Islet precursor cell (in vitro differentiated cells): ENCODE results near the gene MFN2.

Experiments used
- DNase-seq: peaks from one replicate; pipeline ENCODE4 v3.0.0-alpha.2; 2018

Gene MFN2

DNA sequence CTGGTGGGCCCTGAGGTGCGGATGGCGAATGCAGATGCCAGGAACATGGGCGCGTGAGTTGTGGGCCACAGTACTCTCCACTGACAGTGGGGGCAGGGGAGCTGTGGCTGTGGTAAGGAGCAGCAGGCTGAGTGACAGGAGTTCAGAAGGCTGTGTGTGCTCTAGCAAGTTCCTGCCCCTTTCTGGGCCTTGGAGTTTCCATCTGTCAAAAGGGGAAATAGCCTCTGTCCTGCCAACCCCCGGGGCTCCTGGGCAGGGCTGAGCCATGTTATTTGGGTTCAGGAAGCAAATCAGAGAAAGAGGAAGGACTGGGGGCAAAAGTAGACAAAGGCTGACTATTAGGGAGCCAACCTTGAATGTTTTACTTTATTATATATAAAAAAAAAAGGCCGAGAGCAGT lies 19.5 kb upstream of the MFN2 start:
- no peak for DNase-seq

DNA sequence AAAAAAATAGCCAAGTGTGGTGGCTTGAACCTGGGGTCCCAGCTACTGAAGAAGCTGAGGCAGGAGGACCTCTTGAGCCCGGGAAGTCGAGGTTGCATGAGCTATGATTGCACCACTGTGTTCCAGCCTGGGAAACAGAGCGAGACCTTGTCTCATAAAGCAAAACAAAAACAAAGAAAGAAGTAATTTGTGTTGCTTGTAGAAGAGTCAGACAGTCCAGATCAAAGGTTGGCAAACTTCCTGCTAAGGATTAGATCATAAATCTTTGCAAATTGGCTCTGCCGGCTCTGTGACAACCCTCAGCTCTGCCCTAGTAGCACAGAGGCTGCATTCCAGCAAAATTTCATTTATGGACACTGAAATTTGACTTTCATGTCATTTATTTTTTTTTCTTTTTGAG lies 19.0 kb upstream of the MFN2 start:
- DNase-seq: no peak

DNA sequence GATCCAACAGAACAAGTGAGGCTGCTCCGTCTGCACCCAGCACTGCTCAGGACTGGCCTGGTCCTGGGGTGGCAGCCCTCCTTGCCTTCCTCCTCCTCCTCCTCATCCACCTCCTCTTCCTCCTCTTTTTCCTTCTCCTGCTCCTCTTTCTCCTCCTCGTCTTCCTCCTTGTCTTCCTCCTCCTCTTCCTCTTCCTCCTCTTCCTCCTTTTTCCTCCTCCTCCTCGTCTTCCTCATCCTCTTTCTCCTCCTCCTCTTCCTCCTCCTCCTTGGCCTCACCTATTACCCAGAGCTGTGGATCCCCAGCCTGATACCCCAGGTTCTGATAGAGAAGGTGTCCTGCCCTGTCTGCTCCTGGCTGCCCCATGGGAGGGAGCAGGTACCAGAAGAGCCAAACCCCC lies 16.6 kb upstream of the MFN2 start:
- no peak for DNase-seq

DNA sequence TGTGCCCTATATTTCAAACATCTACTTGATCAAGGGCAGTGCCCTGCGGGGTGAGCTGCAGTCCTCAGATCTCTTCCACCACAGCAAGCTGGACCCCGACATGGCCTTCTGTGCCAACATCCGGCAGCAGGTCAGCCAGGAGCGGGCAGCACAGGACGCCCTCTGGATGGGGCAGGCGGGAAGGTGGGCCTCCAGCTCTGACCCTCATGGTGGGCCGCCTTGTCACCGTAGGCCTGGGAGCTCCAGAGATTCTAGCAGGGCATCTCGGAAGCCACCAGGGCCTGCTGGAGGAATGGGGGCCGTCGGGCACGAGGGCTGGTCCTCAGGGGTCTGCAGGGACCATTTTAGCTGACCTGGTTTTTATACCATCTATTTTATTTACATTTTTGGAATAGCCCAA lies 15.6 kb upstream of the MFN2 start:
- DNase-seq: no peak

DNA sequence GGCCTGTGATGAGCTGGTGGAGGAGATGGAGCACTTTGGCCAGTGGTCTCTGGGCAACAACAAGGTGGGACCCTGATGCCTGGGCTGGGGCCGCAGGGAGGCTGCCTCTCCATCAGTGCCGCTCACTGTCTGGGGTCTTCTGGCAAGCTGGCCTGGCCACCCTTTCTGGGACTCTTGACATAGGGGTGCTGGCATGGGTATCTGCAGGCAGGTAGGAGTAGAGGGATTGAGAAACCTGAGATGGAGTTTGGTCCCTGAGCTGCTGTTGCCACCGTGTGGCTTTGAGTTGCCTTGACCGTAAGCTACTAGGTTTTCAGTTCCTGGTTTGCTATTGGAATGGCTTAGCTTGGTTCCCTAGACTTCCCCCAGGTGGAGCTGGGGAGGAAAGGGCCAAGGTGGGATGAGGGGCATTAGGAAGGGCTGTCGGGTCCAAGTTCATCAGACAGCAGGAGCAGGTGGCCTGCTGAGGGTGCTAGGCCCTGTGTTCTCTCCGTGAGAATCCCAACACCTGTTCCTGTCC lies 13.2 kb upstream of the MFN2 start:
- peak; percentile 85 for DNase-seq

DNA sequence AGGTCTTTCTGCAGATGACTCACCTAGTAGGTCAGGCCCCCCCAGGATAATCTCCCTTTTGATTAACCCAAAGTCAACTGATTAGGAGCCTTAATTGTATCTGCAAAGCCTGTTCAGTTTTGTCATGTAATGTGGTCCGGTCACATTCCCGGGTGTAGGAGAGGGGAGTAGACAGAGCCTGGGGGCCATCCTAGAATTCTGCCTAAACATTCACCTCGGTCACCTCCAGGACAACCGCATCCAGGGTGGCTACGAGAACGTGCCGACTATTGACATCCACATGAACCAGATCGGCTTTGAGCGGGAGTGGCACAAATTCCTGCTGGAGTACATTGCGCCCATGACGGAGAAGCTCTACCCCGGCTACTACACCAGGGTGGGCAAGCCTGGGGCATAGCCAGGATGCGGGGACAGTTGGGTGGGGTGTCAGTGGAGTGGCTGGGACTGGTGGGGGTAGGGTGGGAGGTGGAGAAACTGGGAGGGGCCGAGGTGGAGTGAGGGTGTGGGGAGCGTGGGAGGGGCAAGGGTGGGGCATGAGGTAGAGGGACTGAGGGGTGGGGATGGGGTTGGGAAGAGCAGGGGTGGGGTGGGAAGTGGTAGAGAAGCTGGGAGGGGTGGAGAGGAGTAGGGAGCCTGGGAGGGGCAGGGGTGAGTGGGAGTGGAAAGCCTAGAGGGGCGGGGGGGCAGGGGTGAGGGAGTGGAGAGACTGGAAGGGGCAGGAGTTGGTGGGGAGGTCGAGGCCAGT lies 9.6 kb upstream of the MFN2 start:
- peak; percentile 67 for DNase-seq

DNA sequence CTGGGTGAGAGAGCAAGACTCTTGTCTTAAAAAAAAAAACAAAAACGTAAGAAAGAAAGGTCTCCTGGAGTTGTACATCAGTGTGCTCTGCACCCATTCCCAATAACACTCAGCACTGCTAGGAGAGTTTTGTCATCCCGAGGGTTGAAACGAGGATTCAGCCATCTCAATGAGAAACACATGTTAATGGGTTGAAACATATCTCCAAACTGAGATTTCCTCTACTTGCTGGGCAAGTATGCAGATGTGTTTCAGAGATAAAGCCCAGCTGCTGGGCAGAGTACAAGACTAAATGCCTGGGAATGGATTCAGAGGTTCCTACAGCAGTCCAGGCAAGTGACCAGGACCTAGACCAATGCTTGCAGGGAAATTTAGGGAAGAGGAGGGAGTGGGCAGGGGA lies 2.6 kb upstream of the MFN2 start:
- DNase-seq: no peak

DNA sequence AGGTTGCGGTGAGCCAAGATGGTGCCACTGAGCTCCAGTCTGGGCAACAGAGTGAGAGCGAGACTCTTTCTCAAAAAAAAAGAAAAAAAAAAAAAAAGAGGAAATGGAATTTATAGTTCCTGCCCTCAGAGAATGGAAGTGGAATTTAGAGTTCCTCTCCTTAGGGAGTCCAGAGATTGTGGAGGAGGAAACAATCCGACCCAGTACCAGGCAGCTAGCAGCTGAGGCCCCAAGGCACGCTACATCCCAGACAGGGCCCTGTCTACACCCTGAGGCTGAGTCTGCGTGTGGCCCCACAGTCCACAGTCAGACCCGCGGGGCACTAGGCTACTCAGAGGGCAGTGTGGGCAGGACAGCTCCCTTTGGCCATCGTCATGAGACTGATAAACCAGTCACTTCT lies 1.9 kb upstream of the MFN2 start:
- DNase-seq: no peak

DNA sequence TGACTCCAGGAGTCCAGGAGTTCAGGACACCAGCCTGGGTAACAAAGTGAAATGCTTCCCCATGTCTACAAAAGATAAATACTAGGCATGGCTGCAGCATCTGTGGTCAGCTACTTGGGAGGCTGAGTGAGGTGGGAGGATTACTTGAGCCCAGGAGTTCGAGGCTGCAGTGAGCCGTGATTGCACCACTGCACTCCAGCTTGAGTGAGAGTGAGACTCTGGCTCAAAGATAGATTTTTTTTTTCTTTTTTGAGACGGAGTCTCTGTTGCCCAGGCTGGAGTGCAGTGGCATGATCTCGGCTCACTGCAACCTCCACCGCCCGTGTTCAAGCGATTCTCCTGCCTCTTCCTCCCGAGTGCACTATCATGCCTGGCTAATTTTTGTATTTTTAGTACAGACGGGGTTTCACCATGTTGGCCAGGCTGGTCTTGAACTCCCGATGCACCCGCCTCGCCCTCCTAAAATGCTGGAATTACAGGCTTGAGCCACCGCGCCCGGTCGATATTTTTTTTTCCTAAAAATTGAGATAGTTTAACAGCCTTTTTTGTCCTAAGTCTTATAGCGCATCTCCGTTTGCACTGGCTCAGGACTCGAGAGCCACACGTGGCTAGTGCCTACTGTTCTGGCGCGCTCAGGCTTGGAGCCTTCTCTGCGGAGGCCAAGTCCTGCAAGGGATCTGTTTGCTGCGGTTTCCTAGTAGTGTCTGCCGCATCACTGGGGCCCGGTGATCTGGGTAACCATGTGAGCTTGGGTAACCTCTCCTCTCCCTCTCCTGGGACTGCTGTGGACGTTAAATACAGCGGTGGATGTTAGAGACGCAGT lies 1.0 kb upstream of the MFN2 start:
- DNase-seq: no peak

DNA sequence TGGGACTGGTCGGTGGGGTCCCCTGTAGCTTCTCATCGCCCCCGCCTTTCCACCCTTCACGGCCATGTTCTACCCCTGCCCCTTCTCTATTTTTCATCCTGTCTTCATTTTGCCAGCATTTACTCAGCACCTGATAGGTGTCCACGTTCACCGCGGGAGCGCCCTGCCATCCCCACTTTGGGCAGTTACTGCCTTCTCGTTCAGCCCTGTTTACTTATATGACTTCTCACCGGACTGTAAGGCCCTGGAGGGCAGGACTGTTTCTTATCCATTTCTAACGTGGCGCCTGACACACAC lies 380 bp downstream of the MFN2 start:
- no peak for DNase-seq

DNA sequence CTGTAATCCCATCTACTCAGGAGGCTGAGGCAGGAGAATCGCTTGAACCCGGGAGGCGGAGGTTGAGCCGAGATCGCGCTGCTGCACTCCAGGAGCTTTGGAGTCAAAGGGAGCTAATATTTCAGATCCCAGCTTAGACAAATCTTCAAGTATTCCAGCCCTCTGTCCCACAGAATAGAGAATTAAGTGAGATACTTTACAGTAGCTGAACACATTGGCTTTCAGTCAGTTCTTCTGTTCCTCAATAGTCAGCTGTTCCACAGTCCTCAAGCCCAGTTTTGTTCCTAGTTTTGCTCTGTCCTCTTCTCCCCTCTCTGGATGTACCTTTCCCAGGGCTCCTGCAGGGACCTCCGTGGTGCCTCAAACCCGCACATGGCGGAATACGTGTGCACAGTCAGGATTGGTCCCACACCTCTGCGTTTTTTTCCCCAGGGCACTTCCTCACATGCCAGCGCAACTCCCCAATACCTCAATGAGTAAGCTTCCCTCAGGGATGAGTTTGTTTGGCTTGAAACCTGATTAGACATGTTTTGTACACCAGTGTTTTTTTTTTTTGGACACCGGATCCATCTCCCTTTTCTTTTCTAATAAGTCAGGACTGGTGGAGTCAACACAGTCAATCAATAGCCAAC lies 1.2 kb downstream of the MFN2 start:
- DNase-seq: no peak

DNA sequence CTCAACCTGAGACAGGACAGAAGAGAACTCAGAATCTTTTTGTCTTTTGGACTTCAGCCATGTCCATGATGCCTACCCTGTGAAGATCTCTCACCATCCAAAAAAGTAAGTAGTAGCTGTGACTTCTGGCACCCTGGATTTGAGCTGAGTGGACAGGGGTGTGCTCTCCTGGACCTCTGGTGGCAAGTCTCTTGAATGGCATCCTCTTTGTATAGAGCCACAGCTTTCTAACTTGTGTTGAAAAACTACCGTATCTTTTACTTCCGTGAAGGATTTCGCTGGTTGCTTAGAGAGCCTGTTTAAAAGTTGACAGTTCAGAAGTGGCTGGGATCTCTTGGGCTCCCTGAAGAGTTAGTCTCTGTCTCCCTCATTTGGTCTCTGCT lies 1.8 kb downstream of the MFN2 start:
- no peak for DNase-seq

DNA sequence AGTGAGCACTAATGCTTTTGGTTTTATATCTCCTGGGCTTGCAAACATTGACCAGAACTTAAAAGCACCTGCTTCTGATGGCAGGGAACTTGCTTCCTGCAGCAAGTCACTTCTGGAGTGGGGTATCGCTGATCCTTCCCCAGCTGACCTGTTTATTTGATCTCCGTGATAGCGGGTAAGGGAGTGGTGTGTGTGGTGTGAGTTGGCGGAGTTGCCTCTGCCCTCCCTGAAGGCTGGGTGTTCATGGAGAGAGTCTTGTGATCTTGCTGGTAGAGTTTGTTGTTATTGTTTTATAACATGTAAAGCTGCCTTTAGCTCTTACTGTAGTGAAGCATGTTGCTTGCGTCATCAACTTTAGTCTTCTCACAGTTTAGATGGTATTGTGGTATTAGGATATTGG lies 3.9 kb downstream of the MFN2 start:
- DNase-seq: no peak

DNA sequence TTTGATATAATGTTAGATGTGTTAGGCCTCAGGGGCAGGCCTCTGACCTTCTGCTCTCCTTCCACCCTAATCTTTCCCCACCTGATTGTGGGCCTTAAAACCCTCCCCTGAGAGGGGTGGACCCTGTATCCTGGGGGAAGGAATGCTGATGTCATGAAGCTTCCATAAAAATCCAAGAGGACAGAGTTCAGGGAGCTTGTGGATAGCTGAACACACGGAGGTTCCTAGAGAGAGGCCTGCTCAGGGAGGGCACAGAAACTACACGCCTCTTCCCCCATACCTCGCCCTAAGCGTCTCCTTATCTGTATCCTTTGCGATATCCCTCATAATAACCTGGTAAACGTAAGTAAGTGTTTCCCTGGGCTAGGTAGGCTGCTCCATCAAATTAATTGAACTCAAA lies 4.3 kb downstream of the MFN2 start:
- no peak for DNase-seq

DNA sequence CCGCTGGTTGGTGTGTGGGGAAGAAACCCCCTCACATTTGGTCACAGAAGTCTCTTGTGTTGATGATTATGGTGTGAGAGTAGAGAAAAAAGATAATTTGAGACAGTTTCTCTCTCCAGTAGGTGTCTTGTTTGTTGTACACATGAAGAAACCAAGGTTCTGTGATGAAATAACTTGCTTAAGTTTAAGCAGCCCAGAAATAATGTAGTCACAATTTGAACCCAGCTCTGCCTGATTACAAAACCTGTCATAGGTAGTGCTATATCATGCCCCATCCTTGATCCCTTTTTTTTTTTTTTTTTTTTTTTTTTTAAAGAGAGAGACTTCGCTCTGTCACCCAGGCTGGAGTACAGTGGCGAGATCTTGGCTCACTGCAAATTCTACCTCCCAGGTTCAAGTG lies 4.9 kb downstream of the MFN2 start:
- no peak for DNase-seq

DNA sequence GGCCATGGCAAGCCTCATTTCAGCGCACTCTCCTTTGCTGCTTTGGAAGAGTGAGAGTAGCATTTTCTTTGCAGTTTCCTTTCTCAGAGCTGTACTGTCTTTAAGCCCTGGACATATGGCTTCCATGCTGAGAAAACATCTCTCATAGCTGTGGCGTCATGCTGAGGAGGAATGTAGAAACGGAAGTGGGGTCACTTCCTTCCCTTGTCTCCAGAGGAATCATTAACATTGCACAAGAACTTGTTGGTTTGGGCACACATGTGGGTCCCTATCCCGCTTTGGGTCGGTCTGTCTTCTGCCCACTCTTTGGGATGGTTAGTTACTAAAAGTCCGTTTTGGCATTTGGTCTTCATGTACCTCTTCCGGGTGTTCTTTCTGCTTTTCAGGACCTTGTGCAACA lies 5.6 kb downstream of the MFN2 start:
- no peak for DNase-seq

DNA sequence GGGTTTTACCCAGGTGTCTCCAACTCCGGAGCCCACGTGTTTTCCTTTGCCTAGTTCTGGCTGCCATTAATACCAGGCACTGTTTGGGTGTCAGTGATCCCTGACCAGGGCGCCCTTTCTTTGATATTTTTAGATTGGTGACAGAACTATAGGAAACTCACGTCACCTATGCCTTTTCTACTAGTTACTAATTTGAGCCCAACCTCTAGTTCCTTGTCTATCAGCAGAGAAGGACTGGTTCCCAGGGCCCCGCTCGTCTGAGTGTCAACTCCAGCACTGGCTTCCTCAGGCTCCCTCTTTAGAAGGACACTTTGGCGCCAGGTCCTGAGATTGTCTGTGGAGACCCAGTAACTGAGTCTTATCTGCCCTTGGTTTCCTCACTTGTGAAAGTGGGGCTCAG lies 9.4 kb downstream of the MFN2 start:
- DNase-seq: no peak

DNA sequence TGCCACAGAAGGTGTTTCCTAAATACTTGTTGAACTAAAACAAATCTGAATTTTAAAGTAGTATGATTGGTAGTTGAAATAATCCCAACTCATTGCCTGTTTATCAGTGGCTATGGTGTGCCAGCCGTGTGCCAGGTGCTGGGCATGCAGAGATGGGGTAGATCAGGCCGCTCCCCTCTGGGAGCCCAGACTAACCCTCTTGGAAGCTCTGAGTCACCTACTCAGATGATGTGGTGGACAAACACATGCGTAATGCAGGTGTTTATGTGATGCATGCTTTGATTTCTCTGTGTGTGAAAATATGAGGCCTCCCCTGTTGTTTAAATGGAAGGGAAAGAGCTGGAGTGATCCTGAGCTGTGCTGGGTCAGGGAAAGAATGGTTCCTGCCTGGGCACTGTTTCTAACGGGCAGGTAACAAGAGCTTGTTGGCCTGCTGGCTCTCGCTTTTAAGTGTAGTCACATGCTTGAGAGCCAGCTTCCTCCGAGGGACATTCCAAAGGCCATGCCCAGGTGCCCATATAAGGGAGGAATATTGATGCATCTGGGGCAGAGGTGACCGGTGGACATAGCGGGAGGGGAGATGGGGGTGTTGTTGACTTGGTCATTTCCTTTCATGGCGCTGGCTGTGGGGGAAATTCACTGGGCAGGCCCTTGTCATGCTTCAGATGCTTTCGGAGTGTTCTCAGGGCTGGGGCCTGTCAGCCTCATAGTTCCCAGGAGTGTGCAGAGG lies 10.2 kb downstream of the MFN2 start:
- DNase-seq: no peak

DNA sequence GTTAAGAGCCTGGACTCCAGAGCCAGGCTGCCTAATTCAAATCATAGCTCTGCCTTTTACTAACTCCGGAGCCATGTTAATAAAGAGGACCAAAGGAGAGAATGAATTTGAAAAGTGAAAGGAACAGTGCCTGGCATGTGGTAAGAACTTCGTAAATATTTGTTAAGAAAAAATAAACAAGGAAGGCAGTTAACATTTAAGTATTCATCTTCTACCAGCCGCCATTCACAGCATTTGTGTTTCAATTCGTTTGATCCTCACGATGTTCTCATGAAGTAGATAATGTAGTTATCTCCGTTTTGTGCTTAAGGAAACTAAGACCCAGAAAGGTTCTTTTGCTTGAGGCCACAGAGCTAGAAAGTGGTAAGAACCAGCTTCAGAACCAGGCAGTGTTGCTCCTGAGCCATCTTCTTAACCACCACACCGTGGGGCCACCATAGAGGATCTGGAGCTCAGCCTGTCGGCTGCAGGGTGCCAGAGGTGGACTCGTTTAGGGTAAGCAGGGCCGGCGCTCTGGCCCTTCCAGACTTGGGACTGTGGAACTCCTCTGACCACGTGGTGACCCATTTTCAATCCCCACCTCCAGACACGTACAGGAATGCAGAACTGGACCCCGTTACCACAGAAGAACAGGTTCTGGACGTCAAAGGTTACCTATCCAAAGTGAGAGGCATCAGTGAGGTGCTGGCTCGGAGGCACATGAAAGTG lies 11.9 kb downstream of the MFN2 start:
- no peak for DNase-seq

DNA sequence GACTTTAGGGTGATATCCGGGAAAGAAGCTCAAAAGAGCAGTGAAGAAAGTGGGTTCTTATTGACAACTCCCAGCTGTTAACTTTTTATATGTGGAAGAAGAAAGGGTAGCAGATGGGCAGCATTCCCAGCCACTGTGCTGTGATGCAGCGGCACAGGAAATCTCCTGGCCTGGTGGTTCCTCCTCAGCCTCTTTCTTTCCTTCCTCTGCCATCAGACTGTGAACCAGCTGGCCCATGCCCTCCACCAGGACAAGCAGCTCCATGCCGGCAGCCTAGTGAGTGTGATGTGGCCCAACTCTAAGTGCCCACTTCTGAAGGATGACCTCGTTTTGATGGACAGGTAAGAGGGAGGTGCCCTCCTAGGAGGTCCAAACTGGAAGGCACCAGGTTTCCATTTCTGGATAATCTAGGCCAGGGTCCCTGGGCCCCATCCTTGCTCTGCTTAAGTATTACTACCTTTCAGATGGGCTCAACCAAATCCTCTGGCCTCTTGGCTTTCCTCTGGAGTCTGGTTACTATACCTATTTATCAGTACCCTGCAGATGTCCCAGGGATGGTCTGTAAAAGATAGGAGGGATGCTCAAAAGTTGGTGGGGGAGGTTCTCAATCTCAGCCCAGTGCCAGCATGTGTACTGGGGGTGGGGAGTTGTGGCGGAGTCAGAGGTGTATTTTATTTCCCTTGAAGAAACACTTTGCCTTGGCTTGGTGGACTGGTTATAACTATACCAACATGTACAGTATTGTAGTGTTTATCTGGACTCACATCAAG lies 17.0 kb downstream of the MFN2 start:
- DNase-seq: no peak

DNA sequence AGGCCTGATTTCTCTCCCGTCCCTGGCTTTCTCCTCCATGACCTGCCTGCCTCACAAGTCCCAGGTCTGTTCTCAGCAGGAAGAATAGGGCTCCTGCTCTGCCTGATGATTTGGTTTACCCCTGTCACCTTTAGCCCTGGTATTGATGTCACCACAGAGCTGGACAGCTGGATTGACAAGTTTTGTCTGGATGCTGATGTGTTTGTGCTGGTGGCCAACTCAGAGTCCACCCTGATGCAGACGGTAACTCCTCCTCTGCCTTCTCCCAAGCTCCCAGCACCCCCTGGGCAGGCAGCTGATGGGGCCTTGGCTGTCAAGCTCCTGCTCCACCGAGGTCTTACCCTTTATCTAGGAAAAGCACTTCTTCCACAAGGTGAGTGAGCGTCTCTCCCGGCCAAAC lies 18.4 kb downstream of the MFN2 start:
- DNase-seq: no peak

DNA sequence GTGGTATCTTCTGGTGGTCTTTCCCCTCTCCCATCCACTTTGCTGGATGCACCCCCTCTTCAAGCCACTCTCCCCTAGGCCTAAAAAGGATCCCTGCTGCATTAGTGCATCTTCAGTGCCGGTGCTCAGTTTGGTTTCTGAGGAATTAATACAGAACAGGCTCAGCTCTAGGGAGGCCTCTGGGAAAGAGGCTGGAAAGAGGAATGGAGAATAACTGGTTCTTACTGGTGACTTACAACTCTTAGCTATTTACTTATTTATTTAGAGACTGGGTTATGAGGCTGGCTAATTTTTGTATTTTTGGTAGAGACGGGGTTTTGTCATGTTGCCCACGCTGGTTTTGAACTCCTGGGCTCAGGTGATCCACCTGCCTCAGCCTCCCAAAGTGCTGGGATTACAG lies 19.0 kb downstream of the MFN2 start:
- no peak for DNase-seq
